ENCODE results near the gene SMG5. TPM values are rescaled to one million over a fixed set of nuclear protein-coding genes. Genes with fewer than 3 reads are reported as not detected.

Gene SMG5
- total RNA-seq, 1 donor from 2014 or later = 84.4 TPM

DNA sequence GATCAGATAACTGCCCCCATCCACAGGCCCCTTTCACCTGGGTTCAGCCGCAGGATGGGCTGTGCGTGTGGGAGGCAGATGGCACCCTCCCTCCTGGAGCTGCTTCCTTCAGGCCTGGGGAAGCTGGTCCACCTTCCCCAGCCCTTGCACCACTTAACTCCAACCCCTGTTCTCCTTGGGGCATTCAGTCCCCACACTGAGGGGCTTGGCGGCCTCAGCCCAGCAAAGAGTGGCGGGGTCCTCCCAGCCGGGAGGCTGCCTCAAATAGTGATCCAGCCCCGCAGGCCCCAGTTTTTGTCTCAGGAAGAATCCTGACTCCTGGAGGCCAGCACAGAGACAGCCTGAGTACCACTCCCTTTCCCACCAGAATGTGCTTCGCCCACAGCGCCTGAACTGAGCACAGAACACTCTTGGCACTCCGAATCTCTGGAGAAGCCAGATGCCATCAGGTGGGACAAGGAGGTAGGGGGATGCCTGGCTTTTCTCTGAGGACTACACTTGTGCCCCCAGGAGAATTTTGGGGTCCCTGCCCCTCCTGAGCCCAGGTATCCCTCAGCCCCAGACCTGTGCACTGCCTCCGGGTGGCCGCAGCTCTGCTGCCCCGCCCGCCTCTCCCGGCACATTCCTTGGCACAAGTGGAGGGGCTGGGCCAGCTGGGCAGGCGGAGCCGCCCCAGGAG, 35.7 kb downstream of the SMG5 start:
- TF ChIP-seq, protein P1, sequence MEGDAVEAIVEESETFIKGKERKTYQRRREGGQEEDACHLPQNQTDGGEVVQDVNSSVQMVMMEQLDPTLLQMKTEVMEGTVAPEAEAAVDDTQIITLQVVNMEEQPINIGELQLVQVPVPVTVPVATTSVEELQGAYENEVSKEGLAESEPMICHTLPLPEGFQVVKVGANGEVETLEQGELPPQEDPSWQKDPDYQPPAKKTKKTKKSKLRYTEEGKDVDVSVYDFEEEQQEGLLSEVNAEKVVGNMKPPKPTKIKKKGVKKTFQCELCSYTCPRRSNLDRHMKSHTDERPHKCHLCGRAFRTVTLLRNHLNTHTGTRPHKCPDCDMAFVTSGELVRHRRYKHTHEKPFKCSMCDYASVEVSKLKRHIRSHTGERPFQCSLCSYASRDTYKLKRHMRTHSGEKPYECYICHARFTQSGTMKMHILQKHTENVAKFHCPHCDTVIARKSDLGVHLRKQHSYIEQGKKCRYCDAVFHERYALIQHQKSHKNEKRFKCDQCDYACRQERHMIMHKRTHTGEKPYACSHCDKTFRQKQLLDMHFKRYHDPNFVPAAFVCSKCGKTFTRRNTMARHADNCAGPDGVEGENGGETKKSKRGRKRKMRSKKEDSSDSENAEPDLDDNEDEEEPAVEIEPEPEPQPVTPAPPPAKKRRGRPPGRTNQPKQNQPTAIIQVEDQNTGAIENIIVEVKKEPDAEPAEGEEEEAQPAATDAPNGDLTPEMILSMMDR (IDR thresholded peaks at IDR 0.05; ENCODE audit: insufficient read depth, low read length, poor library complexity, severe bottlenecking) = no peak

GRCh38 chr1:156246241-156246780, 36.3 kb downstream of the SMG5 start:
- DNase-seq (ENCODE audit: low read depth) = no peak
- H3K27me3 ChIP-seq (ENCODE audit: control insufficient read depth, insufficient read depth, low read length) = peaks cover 4% of the 10 kb centered on the region
- TF ChIP-seq, protein P1 (IDR thresholded peaks at IDR 0.05; ENCODE audit: insufficient read depth, low read length, poor library complexity, severe bottlenecking) = no peak
- H3K36me3 ChIP-seq (ENCODE audit: control insufficient read depth, insufficient read depth, low read length) = peaks cover 5% of the 10 kb centered on the region
- H3K4me3 ChIP-seq (ENCODE audit: low read depth, low read length) = no peak overlapping the region

More for the DNA sequence above, 35.7 kb downstream of the SMG5 start:
- Histone ChIP-seq H3K27me3 (ENCODE audit: control insufficient read depth, insufficient read depth, low read length) (peaks cover 4% of the 10 kb centered on the region), H3K36me3 (ENCODE audit: control insufficient read depth, insufficient read depth, low read length) (peaks cover 5% of the 10 kb centered on the region), H3K4me3 (ENCODE audit: low read depth, low read length) (no peak overlapping the region)
- DNase-seq (ENCODE audit: low read depth) = no peak

DNA sequence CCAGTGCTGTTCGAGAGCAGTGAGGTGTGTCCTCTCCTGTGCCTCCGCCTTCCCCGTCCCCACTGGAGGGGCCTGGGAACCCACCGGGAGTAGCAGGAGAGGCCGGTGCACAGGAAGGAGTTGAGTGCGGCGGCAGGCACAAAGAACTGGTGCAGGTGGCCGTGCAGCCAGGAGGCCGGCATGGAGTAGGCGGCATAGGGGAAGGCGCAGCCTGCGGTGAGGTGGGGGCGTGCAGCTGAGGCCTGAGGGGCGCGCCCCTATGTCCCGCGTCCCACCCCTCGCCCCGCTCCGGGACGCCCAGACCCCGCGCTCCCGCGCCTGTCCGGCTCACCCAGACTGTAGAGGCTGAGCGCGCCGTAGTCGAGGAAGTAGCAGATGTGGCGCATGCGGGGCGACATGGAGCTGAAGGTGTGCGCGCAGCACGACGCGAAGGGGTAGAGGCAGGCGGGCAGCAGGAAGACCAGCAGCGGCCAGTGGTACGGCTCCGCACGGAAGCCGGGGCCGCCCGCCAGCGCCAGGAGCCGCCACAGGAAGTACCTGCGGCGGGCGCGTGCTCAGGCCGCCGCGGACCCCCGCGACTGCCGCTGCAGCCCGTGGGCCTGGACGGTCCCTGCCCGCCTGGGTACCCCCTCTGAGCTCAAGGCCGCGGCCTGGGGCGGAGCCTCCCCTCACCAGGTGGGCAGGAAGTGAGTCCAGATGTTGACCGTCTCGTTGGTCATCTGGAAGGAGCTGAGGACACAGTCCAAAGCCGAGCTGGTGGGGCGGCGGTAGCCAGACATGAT, 37.0 kb downstream of the SMG5 start:
- TF ChIP-seq, protein P1 (IDR thresholded peaks at IDR 0.05; ENCODE audit: insufficient read depth, low read length, poor library complexity, severe bottlenecking) = no peak
- H3K27me3 ChIP-seq (ENCODE audit: control insufficient read depth, insufficient read depth, low read length) = peaks cover 4% of the 10 kb centered on the region
- DNase-seq (ENCODE audit: low read depth) = no peak
- peak overlapping the region; percentile 7 for H3K4me3 ChIP-seq (ENCODE audit: low read depth, low read length)
- peaks cover 2% of the 10 kb centered on the region for H3K36me3 ChIP-seq (ENCODE audit: control insufficient read depth, insufficient read depth, low read length)

DNA sequence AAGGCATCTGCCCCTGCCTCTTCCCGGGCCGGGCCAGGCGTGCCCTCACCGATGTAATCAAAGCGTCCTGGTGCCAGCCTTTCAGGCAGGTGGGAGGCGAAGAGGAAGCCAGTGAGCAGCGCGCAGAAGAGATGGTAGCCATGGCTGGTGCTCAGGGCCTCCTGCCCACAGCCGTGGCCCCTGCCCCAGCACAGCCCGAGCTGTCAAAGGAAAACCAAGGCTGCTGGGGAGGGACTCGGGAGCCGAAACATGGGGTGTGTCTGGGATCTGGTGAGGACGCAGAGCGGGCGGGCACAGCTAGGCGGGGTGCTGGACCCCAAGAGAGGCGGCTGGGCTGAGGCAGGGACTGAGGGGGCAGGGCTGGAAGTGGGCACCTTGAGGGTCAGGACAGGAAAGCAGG, 37.9 kb downstream of the SMG5 start:
- DNase-seq (ENCODE audit: low read depth) = no peak

GRCh38 chr1:156244126-156244525, 38.5 kb downstream of the SMG5 start:
- DNase-seq (ENCODE audit: low read depth) = no peak
- peaks cover 4% of the 10 kb centered on the region for H3K27me3 ChIP-seq (ENCODE audit: control insufficient read depth, insufficient read depth, low read length)
- TF ChIP-seq, protein P1 (IDR thresholded peaks at IDR 0.05; ENCODE audit: insufficient read depth, low read length, poor library complexity, severe bottlenecking) = no peak

More for the DNA sequence above, 37.9 kb downstream of the SMG5 start:
- H3K4me3 ChIP-seq (ENCODE audit: low read depth, low read length) = no peak overlapping the region
- peaks cover 2% of the 10 kb centered on the region for H3K36me3 ChIP-seq (ENCODE audit: control insufficient read depth, insufficient read depth, low read length)
- TF ChIP-seq, protein P1 (IDR thresholded peaks at IDR 0.05; ENCODE audit: insufficient read depth, low read length, poor library complexity, severe bottlenecking) = no peak
- H3K27me3 ChIP-seq (ENCODE audit: control insufficient read depth, insufficient read depth, low read length) = peaks cover 4% of the 10 kb centered on the region

More at GRCh38 chr1:156244126-156244525, 38.5 kb downstream of the SMG5 start:
- H3K36me3 ChIP-seq (ENCODE audit: control insufficient read depth, insufficient read depth, low read length) = peaks cover under 1% of the 10 kb centered on the region
- H3K4me3 ChIP-seq (ENCODE audit: low read depth, low read length) = no peak overlapping the region

Measured in kidney epithelial cell (primary cell).